NCI-H2171 (cell line): Measurements from ENCODE around the gene SLCO2B1.

ENCODE experiments used
- DNase-seq: peaks from one replicate; lab custom pipeline; 2025; lab: John Stamatoyannopoulos, UW

Gene SLCO2B1

GRCh38 chr11:75145196-75145971 lies 5.5 kb upstream of the SLCO2B1 start:
- DNase-seq = no peak

- no peak for DNase-seq
These were observed 4.9 kb upstream of the SLCO2B1 start for GRCh38 chr11:75145972-75146519.

GRCh38 chr11:75146711-75147110 lies 4.2 kb upstream of the SLCO2B1 start:
- no peak for DNase-seq

GRCh38 chr11:75147191-75147874 lies 3.6 kb upstream of the SLCO2B1 start:
- no peak for DNase-seq

DNA sequence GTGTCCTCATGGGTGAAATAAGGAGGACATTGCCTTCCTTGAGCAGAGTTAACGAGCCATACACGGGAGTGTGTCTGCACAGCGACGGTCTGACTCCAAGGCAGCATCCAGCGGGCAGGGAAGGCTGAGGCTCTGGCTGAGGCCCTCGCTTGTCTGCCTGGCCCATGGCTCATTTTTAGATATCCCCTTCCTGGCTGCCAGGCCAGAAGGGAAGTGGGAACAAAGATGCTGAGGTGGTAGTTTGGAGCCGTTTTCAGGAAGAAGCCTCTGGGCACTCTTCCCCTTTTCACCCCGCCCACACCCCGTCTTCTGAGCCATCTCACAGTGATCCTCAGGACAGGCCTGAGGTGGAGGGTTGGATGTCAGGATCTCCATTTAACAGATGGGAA lies 3.0 kb upstream of the SLCO2B1 start:
- DNase-seq = no peak

- DNase-seq = no peak
These were observed 2.4 kb upstream of the SLCO2B1 start for GRCh38 chr11:75148436-75148983.

DNA sequence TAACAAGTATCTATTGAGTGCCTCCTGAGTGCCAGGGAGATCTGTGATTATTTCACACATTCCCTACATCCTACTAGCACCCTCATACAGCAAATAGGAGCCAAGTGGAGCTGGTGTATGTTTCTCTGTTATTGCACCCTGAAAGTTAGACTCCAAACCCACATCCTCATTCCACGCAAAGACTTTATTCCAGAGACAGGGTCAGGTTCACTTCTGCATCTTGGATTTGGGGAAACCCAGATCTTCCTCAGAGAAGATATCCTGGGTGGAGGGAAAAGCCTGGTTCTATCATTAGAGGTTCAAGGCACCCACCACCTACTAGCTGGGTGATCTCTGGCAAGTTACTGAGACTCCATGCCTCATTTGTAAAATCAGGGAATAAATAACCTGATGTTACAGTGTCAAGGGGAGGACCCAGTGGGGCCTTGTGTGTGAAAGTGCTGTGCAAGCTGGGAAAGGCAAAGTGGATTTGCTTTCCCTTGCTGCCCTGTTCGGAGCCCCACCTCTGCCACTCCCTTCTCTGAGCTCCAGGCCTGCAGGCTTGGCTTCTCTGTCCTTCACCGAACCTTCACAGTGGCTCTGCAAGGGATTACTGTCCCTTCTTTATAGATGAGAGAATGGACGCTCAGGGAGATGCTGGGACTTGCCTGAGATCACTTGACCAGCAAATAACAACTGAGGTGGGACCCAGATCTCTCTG lies 991 bp upstream of the SLCO2B1 start:
- no peak for DNase-seq

DNA sequence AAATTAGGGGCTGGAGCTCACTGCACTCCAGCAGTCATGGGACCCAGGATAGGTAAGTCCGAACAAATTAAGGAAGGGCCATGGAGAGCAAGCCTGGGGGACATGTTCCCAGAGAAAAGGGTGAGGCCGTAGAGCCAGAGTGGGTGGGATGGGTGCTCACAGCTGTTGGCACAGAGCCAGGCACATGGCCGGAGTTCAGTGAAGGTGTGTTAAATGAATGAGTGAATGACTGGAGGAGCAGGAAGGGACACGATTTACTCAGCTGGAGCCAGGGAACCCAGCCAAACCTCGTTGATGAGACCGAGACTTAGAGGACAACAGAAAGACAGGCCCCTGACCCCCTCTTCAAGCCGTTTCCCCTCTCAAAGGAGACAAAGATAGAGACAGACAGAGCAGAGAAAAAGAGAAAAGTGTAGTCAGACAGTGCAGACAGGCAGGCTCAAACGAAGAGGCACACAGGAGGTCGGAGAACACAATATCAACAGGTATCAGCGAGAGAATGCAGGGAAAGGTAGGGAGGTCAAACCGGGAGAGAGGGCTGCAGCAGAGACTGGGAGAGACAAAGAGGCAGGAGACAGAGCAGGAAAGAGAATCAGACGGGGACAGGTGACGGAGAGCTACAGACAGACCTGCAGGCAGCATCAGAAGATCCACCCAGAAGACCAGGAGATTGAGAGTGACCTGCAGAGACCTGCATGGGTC lies 590 bp downstream of the SLCO2B1 start:
- DNase-seq = no peak

DNA sequence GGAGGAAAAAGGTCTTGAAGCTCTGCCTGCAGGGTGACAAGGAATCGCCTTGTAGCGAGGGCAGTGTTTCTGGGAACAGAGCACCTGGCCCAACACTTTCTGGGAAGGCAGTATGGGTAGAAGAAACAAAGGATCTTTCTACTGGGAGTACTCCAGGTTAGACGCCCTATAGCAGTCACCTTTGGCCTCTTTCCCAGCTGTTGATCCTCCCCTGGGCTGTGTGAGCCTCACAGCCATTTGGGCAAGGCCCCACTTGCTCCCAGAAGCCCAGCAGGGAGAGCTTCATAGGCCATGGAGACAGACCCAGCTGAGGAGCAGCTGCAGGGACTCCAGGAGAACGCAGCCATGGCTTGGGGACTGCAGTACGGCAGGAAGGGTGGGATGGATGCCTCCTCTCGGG lies 1.2 kb downstream of the SLCO2B1 start:
- no peak for DNase-seq

DNA sequence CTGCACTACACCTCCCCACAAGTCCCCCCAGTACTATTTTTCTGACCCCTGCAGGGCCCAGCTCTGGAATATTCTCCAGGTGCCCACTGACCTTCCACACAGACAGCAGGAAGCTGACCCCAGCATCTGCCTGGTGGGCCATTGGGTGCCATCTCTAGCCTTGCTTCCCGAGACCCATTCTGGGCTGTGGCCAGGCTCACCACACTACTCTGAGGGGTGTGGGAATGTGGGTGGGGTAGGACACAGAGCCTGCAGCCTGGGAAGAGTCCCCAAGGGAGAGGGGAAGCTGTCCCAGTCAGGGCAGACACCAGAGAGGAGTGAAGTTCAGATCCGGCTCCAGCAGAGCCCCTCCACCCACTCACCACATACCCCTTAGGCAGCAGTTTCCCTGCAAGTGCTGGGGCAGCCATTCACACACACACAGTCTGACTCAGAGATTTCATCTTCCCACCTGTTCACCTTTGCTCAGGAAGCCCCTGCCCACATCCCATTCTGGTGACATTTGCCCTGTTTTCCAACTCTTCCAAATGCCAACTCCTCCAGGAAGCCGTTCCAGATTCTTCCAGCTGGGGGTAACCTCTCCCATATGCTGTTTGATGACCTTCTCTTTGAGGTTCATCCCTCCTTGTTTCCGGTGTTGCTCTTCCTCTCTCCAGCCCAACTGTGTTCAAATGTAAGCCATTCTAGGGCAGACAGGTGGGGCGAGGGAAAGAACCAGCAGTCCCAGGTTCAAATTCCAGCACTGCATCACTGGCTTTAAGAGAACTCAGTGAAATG lies 1.9 kb downstream of the SLCO2B1 start:
- DNase-seq = no peak

GRCh38 chr11:75154646-75155569 lies 4.0 kb downstream of the SLCO2B1 start:
- DNase-seq = no peak

DNA sequence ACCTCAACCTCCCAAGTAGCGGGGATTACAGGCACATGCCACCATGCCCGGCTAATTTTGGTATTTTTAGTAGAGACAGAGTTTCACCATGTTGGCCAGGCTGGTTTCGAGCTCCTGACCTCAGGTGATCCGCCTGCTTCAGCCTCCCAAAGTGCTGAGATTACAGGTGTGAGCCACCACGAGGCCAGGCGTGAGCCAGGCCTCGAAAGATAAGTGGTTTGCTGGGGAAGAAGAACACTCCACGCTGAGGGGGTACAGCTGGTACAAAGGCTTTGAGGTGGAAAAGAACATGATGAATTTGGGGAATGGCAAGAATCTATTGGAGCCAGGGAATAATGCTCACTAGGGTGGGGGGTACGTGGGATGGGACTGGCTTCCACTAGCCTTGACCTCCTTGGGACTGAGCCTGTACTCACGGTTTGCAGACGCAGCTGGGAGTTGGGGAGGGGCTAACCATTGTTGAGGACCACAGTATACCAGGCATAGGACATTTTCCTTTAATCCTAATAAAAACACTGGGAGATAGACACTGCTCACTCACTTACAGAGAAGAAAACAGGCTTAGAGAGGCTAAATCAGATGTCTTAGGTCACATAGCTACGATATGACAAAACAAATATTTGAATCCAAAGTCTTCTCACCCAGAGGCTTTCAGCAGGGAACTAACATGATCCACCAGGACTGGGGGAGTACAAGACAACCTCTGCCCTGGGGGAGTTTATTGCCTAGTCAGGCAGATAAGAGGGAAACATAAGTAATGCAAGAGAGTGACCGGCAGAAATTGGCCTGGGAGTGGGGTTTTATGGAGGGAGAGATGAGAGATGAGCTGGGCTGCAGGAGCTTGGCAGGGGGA lies 4.9 kb downstream of the SLCO2B1 start:
- DNase-seq = no peak

- DNase-seq = no peak
These were observed 7.3 kb downstream of the SLCO2B1 start for GRCh38 chr11:75158241-75158640.

- no peak for DNase-seq
These were observed 7.8 kb downstream of the SLCO2B1 start for GRCh38 chr11:75158696-75159150.

- DNase-seq = no peak
These were observed 8.4 kb downstream of the SLCO2B1 start for GRCh38 chr11:75159151-75159953.

DNA sequence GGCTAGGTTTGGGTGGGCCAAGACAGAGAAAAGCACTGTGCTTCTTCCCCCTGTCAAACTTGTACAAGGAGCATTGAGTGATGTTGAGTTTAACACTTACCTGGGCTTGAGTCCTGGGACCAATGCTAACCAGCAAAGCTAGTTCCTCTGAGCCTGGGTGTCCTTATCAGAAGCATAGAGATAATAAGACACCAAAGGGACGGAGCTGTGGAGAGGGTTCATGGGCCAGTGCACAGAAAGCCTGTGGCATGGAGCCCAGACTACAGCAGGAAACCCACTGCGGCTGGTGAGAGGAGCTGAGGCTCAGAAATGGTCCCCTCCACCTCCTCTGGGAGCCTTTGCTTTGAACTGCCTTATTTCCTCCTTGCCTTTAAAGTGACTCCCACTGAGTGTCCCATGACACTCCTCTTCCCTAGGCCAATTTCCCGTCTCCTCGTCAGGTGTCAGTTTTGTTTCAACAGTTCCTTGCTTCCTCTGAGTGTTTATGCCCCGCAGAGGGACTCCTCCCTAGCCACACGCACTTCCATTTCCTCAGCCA lies 9.4 kb downstream of the SLCO2B1 start:
- DNase-seq = no peak

DNA sequence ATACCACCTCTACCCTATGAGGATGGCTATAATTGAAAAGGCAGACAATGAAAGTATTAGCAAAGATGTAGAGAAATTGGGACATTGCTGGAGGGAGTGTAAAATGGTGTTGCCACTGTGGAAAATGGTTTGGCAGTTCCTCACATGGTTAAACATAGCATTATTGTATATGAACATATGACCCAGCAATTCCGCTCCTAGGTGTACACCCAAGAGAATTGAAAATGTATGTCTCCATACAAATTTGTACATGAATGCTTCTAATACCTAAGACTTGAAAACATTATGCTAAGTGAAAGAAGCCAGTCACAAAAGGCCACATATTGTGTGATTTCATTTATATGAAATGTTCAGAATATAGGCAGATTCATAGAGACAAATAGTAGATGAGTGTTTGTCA lies 10.0 kb downstream of the SLCO2B1 start:
- DNase-seq = no peak
